WERI-Rb-1 (cell line): Measurements from ENCODE around the gene UPF1.

Source experiments
- DNase-seq: peaks from one replicate; pipeline ENCODE4 v3.0.0-alpha.2; 2020
- H3K27ac ChIP-seq: fragments of 250-450 bp; sonication (Bioruptor Pico); 2 replicates; pipeline ENCODE4 v1.5.1; 2020; ENCODE audit warnings: mild to moderate bottlenecking, moderate library complexity
- H3K27me3 ChIP-seq: fragments of 250-450 bp; sonication (Bioruptor Pico); 2 replicates; pipeline ENCODE4 v1.5.1; 2021; ENCODE audit warnings: mild to moderate bottlenecking, low read depth, moderate library complexity; ENCODE audit not compliant: insufficient read depth, severe bottlenecking
- H3K36me3 ChIP-seq: fragments of 250-450 bp; sonication (Bioruptor Pico); 2 replicates; pipeline ENCODE4 v1.5.1; 2020; ENCODE audit warnings: mild to moderate bottlenecking, moderate library complexity
- H3K4me3 ChIP-seq: 2 replicates; pipeline ENCODE4 v1.5.1; 2011; ENCODE audit warnings: low read depth, mild to moderate bottlenecking, control low read depth, low read length
- H3K9me3 ChIP-seq: fragments of 250-450 bp; sonication (Bioruptor Pico); 2 replicates; pipeline ENCODE4 v1.5.1; 2021; ENCODE audit warnings: mild to moderate bottlenecking, moderate library complexity; ENCODE audit not compliant: severe bottlenecking
- CTCF ChIP-seq: IDR thresholded peaks from 2 replicates; pipeline ENCODE4 v1.5.1; 2011; ENCODE audit warnings: low read depth, mild to moderate bottlenecking, control low read depth, inconsistent platforms, low read length

The UPF1 gene

GRCh38 chr19:18863843-18864362 lies 32.1 kb downstream of the UPF1 start:
- no peak for TF ChIP-seq CTCF

DNA sequence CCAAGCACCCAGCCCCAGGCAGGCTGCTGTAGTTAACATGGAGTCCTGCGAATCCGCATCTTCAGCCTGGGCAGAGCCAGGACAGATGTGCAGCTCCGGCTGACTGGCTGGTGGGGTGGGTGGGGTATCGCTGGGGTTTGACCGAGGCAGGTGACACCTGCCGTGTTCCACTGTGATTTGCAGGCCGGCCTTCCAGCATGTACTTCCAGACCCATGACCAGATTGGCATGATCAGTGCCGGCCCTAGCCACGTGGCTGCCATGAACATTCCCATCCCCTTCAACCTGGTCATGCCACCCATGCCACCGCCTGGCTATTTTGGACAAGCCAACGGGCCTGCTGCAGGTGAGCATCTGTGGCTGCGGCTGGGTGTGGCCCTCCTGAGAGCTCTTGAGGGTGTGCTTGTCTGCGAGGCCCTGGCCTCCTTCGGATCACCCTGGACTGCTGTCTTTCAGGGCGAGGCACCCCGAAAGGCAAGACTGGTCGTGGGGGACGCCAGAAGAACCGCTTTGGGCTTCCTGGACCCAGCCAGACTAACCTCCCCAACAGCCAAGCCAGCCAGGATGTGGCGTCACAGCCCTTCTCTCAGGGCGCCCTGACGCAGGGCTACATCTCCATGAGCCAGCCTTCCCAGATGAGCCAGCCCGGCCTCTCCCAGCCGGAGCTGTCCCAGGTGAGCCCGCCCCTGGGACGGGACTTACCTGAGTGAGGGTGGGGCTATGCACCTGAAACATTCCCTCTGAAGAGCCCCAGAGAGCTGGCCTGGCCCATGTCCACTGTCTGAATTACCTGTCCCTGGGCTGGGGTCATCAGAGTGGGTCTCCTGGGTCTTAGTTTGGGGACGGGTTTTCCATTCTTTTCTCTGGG lies 33.6 kb downstream of the UPF1 start:
- no peaks in the 10 kb centered on the region for H3K27me3 ChIP-seq

More at GRCh38 chr19:18863843-18864362, 32.1 kb downstream of the UPF1 start:
- DNase-seq, result no peak
- H3K36me3 ChIP-seq, result peaks cover 87% of the 10 kb centered on the region
- H3K9me3 ChIP-seq, result no peaks in the 10 kb centered on the region
- H3K27me3 ChIP-seq, result no peaks in the 10 kb centered on the region
- H3K27ac ChIP-seq, result no peak overlapping the region
- no peak overlapping the region for H3K4me3 ChIP-seq

GRCh38 chr19:18865973-18866799 lies 34.4 kb downstream of the UPF1 start:
- Histone ChIP-seq H3K27me3 (no peaks in the 10 kb centered on the region), H3K27ac (peak overlapping the region; percentile 22; the same call in 1 of the 2 replicates), H3K9me3 (no peaks in the 10 kb centered on the region), H3K4me3 (no peak overlapping the region), H3K36me3 (peaks cover 64% of the 10 kb centered on the region)
- peak; percentile 58 for DNase-seq
- peak; percentile 96 for TF ChIP-seq CTCF

More for the DNA sequence above, 33.6 kb downstream of the UPF1 start:
- H3K4me3 ChIP-seq, result no peak overlapping the region
- no peaks in the 10 kb centered on the region for H3K9me3 ChIP-seq
- no peak for TF ChIP-seq CTCF
- DNase-seq, result no peak
- no peak overlapping the region for H3K27ac ChIP-seq
- H3K36me3 ChIP-seq, result peaks cover 73% of the 10 kb centered on the region

- H3K36me3 ChIP-seq, result peaks cover 59% of the 10 kb centered on the region
- no peak overlapping the region for H3K4me3 ChIP-seq
- DNase-seq, result no peak
- H3K27me3 ChIP-seq, result no peaks in the 10 kb centered on the region
- no peaks in the 10 kb centered on the region for H3K9me3 ChIP-seq
- no peak for TF ChIP-seq CTCF
- H3K27ac ChIP-seq, result peak overlapping the region; percentile 22
Observed at GRCh38 chr19:18866800-18867123, 35.0 kb downstream of the UPF1 start.

- Histone ChIP-seq H3K9me3 (no peaks in the 10 kb centered on the region), H3K27me3 (no peaks in the 10 kb centered on the region), H3K36me3 (peaks cover 54% of the 10 kb centered on the region), H3K4me3 (no peak overlapping the region), H3K27ac (peak overlapping the region; percentile 22; the same call in 1 of the 2 replicates)
- DNase-seq, result no peak
- no peak for TF ChIP-seq CTCF
Observed at GRCh38 chr19:18867199-18867598, 35.4 kb downstream of the UPF1 start.
